Sigmoid colon (tissue), 7 donors: ENCODE data around the gene TPBGL. TPM values are rescaled to one million over a fixed set of nuclear protein-coding genes. Genes with fewer than 3 reads are reported as not detected.

Source experiments
- DNase-seq: peaks from one replicate; pipeline ENCODE4 v3.0.0-alpha.2; 2019
- H3K27ac ChIP-seq, 4 donors: fragments of 200-600 bp; sonication (generic); one replicate each; pipeline ENCODE4 v1.5.1; 2016 to 2019; ENCODE audit warnings: mild to moderate bottlenecking in 1 of 4
- H3K27me3 ChIP-seq, 3 donors: fragments of 200-600 bp; sonication (generic); one replicate each; pipeline ENCODE4 v1.5.1; 2019; ENCODE audit warnings: mild to moderate bottlenecking in 1 of 3
- H3K36me3 ChIP-seq, 4 donors: fragments of 200-600 bp; sonication (generic); one replicate each; pipeline ENCODE4 v1.5.1; 2016 to 2019
- H3K4me1 ChIP-seq, 4 donors: fragments of 200-600 bp; sonication (generic); one replicate each; pipeline ENCODE4 v1.5.1; 2017 to 2019
- H3K4me3 ChIP-seq, 4 donors: fragments of 200-600 bp; sonication (generic); one replicate each; pipeline ENCODE4 v1.5.1; 2017 to 2019; ENCODE audit warnings: mild to moderate bottlenecking in 2 of 4, moderate library complexity in 1 of 4
- H3K9me3 ChIP-seq, 4 donors: fragments of 200-600 bp in 3 of 4; sonication (generic) in 3 of 4; one replicate each; pipeline versions ENCODE4 v1.5.1 to v1.6.1; 2013 to 2019
- CTCF ChIP-seq, 4 experiments: fragments of 450-650 bp in 3 of 4; fragments of 200-600 bp in 1 of 4; IDR thresholded peaks; one replicate each; pipeline ENCODE4 v1.5.1; 2016 to 2019; ENCODE audit warnings: antibody characterized with exemption in 4 of 4, mild to moderate bottlenecking in 3 of 4, moderate library complexity in 2 of 4
- EP300 ChIP-seq, 4 donors: sonication (generic); formaldehyde crosslinking; IDR thresholded peaks; one replicate each; pipeline ENCODE4 v1.6.1; 2017; ENCODE audit warnings: antibody characterized with exemption in 4 of 4
- POLR2A ChIP-seq, 2 donors: fragments of 450-650 bp; IDR thresholded peaks; one replicate each; pipeline ENCODE4 v1.6.1; 2016; ENCODE audit warnings: antibody characterized with exemption in 2 of 2, mild to moderate bottlenecking in 2 of 2, moderate library complexity in 2 of 2
- POLR2AphosphoS5 ChIP-seq, 4 donors: sonication (generic); formaldehyde crosslinking; IDR thresholded peaks; one replicate each; pipeline ENCODE4 v1.6.1; 2017; ENCODE audit warnings: antibody characterized with exemption in 4 of 4
- WGBS, 2 donors: extraction: QIAGEN DNeasy Blood & Tissue Kit; methylation state at CpG; one replicate each; pipeline ENCODE4 v1.1.7; 2013; 5-methylcytosine and 5-hydroxymethylcytosine counted together
- intact Hi-C: fragments of 100-400 bp; cut with DNase I; formaldehyde crosslinking; loops from one replicate; pipeline ENCODE4 v1.15.1; 2023
- polyA plus RNA-seq, 3 donors: library from polyadenylated mRNA; stranded (reverse); fragments of 200-250 nt; gene quantifications; one replicate each; pipeline ENCODE4 v1.2.3, GENCODE V29; 2013
- total RNA-seq, 4 donors: library from RNA; depleted of rRNA; stranded (reverse); fragments of >200 nt; gene quantifications; one replicate each; pipeline ENCODE4 v1.1.0, GENCODE V29; 2016
- donor health status: healthy with polysubstance abuse.
- donor health status: Bipolar disorder and iron deficiency.
- donor health status: healthy.

The TPBGL gene
- total and polyA plus RNA-seq, 7 donors, result 0.28 to 0.68 (median 0.34) TPM; not detected in 3

- no peak for DNase-seq
- intact Hi-C loops, result no loop called here
- Histone ChIP-seq H3K27ac (no peak overlapping the region), H3K4me1 (peaks cover 0 to 31% (median 27%) of the 10 kb centered on the region in 4 donors), H3K36me3 (no peaks in the 10 kb centered on the region), H3K27me3 (peaks cover 14 to 54% (median 38%) of the 10 kb centered on the region in 3 donors), H3K4me3 (no peak overlapping the region), H3K9me3 (no peaks in the 10 kb centered on the region)
- WGBS, 2 donors, result 81 to 83% methylated on average over 16 of the region's 16 CpGs
- TF ChIP-seq POLR2A (IDR thresholded peaks at IDR 0.05) (no peak), POLR2AphosphoS5 (IDR thresholded peaks at IDR 0.05) (no peak), CTCF (IDR thresholded peaks at IDR 0.05) (no peak), EP300 (IDR thresholded peaks at IDR 0.05) (no peak)
Measured at GRCh38 chr11:75242722-75243600, 2.4 kb downstream of the TPBGL start.

GRCh38 chr11:75244052-75244814, 3.7 kb downstream of the TPBGL start:
- H3K27me3 ChIP-seq, result peaks cover 14 to 41% (median 34%) of the 10 kb centered on the region in 3 donors
- intact Hi-C loops, result no loop called here
- no peak for DNase-seq
- no peaks in the 10 kb centered on the region for H3K36me3 ChIP-seq
- H3K4me3 ChIP-seq, result no peak overlapping the region
- TF ChIP-seq POLR2A (IDR thresholded peaks at IDR 0.05) (no peak), POLR2AphosphoS5 (IDR thresholded peaks at IDR 0.05) (no peak), EP300 (IDR thresholded peaks at IDR 0.05) (no peak), CTCF (IDR thresholded peaks at IDR 0.05) (no peak)
- WGBS, 2 donors, result 83 to 85% methylated on average over 10 of the region's 10 CpGs
- H3K27ac ChIP-seq, result no peak overlapping the region
- no peaks in the 10 kb centered on the region for H3K9me3 ChIP-seq
- H3K4me1 ChIP-seq, result peaks cover 0 to 34% (median 32%) of the 10 kb centered on the region in 4 donors

GRCh38 chr11:75245356-75246005, 4.9 kb downstream of the TPBGL start:
- Histone ChIP-seq H3K4me1 (peaks cover 0 to 32% (median 27%) of the 10 kb centered on the region in 4 donors), H3K36me3 (no peaks in the 10 kb centered on the region), H3K9me3 (no peaks in the 10 kb centered on the region), H3K4me3 (no peak overlapping the region), H3K27me3 (peaks cover 7 to 29% (median 22%) of the 10 kb centered on the region in 3 donors), H3K27ac (no peak overlapping the region)
- WGBS, 2 donors, result 65 to 83% methylated on average over 5 of the region's 5 CpGs
- intact Hi-C loops, result loop anchor here (5.0 kb wide), 1 partner anchor 223 kb away; no protein-coding TSS in a partner anchor
- TF ChIP-seq POLR2AphosphoS5 (IDR thresholded peaks at IDR 0.05) (no peak), EP300 (IDR thresholded peaks at IDR 0.05) (no peak), CTCF (IDR thresholded peaks at IDR 0.05) (no peak), POLR2A (IDR thresholded peaks at IDR 0.05) (no peak)
- DNase-seq, result no peak

- intact Hi-C loops, result loop anchor here (5.0 kb wide), 1 partner anchor 224 kb away; no protein-coding TSS in a partner anchor
- Histone ChIP-seq H3K4me1 (peaks cover 0 to 25% (median 22%) of the 10 kb centered on the region in 4 donors), H3K4me3 (no peak overlapping the region), H3K27me3 (peaks cover under 1 to 22% (median 15%) of the 10 kb centered on the region in 3 donors), H3K36me3 (no peaks in the 10 kb centered on the region), H3K27ac (no peak overlapping the region), H3K9me3 (no peaks in the 10 kb centered on the region)
- 59 to 73% methylated on average over 7 of the region's 7 CpGs for WGBS, 2 donors
- TF ChIP-seq CTCF (IDR thresholded peaks at IDR 0.05) (no peak), POLR2A (IDR thresholded peaks at IDR 0.05) (no peak), EP300 (IDR thresholded peaks at IDR 0.05) (no peak), POLR2AphosphoS5 (IDR thresholded peaks at IDR 0.05) (no peak)
- no peak for DNase-seq
Measured at GRCh38 chr11:75246006-75246670, 5.6 kb downstream of the TPBGL start.
